Neural cell (in vitro differentiated cells): ENCODE measurements around the gene TCEA3. TPM values are rescaled to one million over a fixed set of nuclear protein-coding genes. Genes with fewer than 3 reads are reported as not detected.

Source experiments
- H2AFZ ChIP-seq: fragments of 200-600, 300-800 bp; sonication (generic), shearing (Covaris generic); 2 replicates; pipeline ENCODE4 v1.6.0; 2014; ENCODE audit warnings: low read depth, mild to moderate bottlenecking, antibody characterized with exemption, low read length, moderate library complexity
- H3F3A ChIP-seq: fragments of 200-600 bp; shearing (Covaris generic); 2 replicates; pipeline ENCODE4 v1.6.1; 2016; ENCODE audit warnings: mild to moderate bottlenecking, moderate library complexity, mixed read lengths, antibody characterized with exemption, low read length; ENCODE audit not compliant: insufficient read depth, poor library complexity, severe bottlenecking
- H3K27ac ChIP-seq: fragments of 200-600, 300-800 bp; sonication (generic), shearing (Covaris generic); 2 replicates; pipeline ENCODE4 v1.5.1; 2014; ENCODE audit warnings: mild to moderate bottlenecking, low read length, moderate library complexity
- H3K27me3 ChIP-seq: fragments of 300-800, 200-600 bp; sonication (generic), shearing (Covaris generic); 2 replicates; pipeline ENCODE4 v1.6.0; 2014; ENCODE audit warnings: mild to moderate bottlenecking, low read depth, low read length, moderate library complexity; ENCODE audit not compliant: insufficient read depth
- H3K36me3 ChIP-seq: fragments of 300-800, 200-600 bp; sonication (generic), shearing (Covaris generic); 2 replicates; pipeline ENCODE4 v1.5.1; 2014; ENCODE audit warnings: mild to moderate bottlenecking, antibody characterized with exemption, low read length, moderate library complexity; ENCODE audit not compliant: insufficient read depth
- H3K4me2 ChIP-seq: fragments of 300-800, 200-600 bp; sonication (generic), shearing (Covaris generic); 2 replicates; pipeline ENCODE4 v1.6.0; 2014; ENCODE audit warnings: mild to moderate bottlenecking, low read length
- H3K4me3 ChIP-seq: fragments of 300-800, 200-600 bp; sonication (generic), shearing (Covaris generic); 2 replicates; pipeline ENCODE4 v1.5.1; 2014; ENCODE audit warnings: mild to moderate bottlenecking, low read length, moderate library complexity
- H3K79me2 ChIP-seq: fragments of 200-600 bp; shearing (Covaris generic); replicated peaks from 2 replicates; pipeline ENCODE4 v1.6.0; 2014; ENCODE audit warnings: mild to moderate bottlenecking, low read length, moderate library complexity; ENCODE audit not compliant: insufficient read depth
- H3K9ac ChIP-seq: fragments of 300-800, 200-600 bp; sonication (generic), shearing (Covaris generic); 2 replicates; pipeline ENCODE4 v1.6.1; 2016; ENCODE audit warnings: mild to moderate bottlenecking, low read length, mixed read lengths
- H3K9me2 ChIP-seq: fragments of 200-600 bp; shearing (Covaris generic); 2 replicates; pipeline ENCODE4 v1.6.1; 2016; ENCODE audit warnings: mild to moderate bottlenecking, low read length, mixed read lengths; ENCODE audit not compliant: insufficient read depth
- H3K9me3 ChIP-seq: fragments of 200-600, 300-800 bp; sonication (generic), shearing (Covaris generic); 2 replicates; pipeline ENCODE4 v1.6.1; 2016; ENCODE audit warnings: mild to moderate bottlenecking, mixed run types, low read length, moderate library complexity, mixed read lengths
- H4K20me1 ChIP-seq: fragments of 200-600 bp; shearing (Covaris generic); 2 replicates; pipeline ENCODE4 v1.6.1; 2016; ENCODE audit warnings: mild to moderate bottlenecking, mixed run types; ENCODE audit not compliant: insufficient read depth
- EP300 ChIP-seq: fragments of 450-650 bp; conservative IDR thresholded peaks from 2 replicates; pipeline ENCODE4 v1.6.1; 2014; ENCODE audit warnings: antibody characterized with exemption, mild to moderate bottlenecking, moderate library complexity; ENCODE audit not compliant: poor library complexity, severe bottlenecking
- EZH2 ChIP-seq: fragments of 200-600, 300-800 bp; shearing (Covaris generic), sonication (generic); IDR thresholded peaks from 2 replicates; pipeline ENCODE4 v1.6.1; 2014; ENCODE audit warnings: antibody characterized with exemption, low read length, borderline replicate concordance, mild to moderate bottlenecking; ENCODE audit not compliant: insufficient read depth, poor library complexity, severe bottlenecking
- MXI1 ChIP-seq: fragments of 450-650 bp; conservative IDR thresholded peaks from 2 replicates; pipeline ENCODE4 v1.6.1; 2014; ENCODE audit warnings: antibody characterized with exemption, mild to moderate bottlenecking; ENCODE audit not compliant: poor library complexity, severe bottlenecking
- POLR2AphosphoS5 ChIP-seq: IDR thresholded peaks from 2 replicates; pipeline ENCODE4 v1.6.1; 2012
- RAD21 ChIP-seq: fragments of 450-650 bp; conservative IDR thresholded peaks from 2 replicates; pipeline ENCODE4 v1.6.1; 2014; ENCODE audit warnings: antibody characterized with exemption, mild to moderate bottlenecking, moderate library complexity
- SMC3 ChIP-seq: fragments of 450-650 bp; conservative IDR thresholded peaks from 2 replicates; pipeline ENCODE4 v1.6.1; 2014; ENCODE audit warnings: antibody characterized with exemption, mild to moderate bottlenecking, moderate library complexity; ENCODE audit not compliant: poor library complexity
- TAF1 ChIP-seq: IDR thresholded peaks from 2 replicates; pipeline ENCODE4 v1.6.1; 2012; ENCODE audit warnings: low read depth
- polyA plus RNA-seq: library from polyadenylated mRNA; depleted of rRNA; stranded (reverse); fragments of >200 nt; gene quantifications from 2 replicates; pipeline ENCODE4 v1.2.3, GENCODE V29; 2014
- TF ChIP-seq, protein P1 (sequence below): IDR thresholded peaks from 2 replicates; pipeline ENCODE4 v1.6.1; 2012; ENCODE audit warnings: borderline replicate concordance
- TF ChIP-seq, protein P2 (sequence below): fragments of 450-650 bp; IDR thresholded peaks from 2 replicates; pipeline ENCODE4 v1.5.1; 2014; ENCODE audit warnings: antibody characterized with exemption, mild to moderate bottlenecking, moderate library complexity; ENCODE audit not compliant: poor library complexity, severe bottlenecking

The TCEA3 gene
- polyA plus RNA-seq, 1 donor from 2014 or later: not detected

DNA sequence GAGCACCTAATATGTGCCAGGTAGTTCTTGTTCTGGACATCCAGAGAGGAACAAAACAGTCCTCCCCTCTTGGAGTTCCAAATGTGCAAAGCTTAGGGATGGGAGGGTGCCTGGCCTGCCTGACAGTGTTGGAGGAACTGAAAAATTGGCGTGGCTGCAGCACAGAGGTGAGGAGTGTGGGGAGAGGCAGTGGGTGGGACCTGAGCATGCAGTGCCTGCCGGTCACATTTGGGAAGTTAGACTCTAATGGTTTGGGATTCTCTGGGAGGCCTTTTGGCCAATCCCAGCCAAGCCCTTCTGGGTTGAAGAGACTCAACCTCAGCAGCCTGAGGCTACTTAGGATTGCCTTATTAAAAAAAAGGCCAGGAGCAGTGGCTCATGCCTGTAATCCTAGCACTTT lies 2.3 kb upstream of the TCEA3 start:
- no peaks in the 10 kb centered on the region for H4K20me1 ChIP-seq
- H3F3A ChIP-seq: no peaks in the 10 kb centered on the region
- H2AFZ ChIP-seq: no peak overlapping the region
- H3K9me3 ChIP-seq: no peaks in the 10 kb centered on the region
- no peak overlapping the region for H3K9ac ChIP-seq
- H3K4me3 ChIP-seq: no peak overlapping the region
- no peak for TF ChIP-seq POLR2AphosphoS5
- TF ChIP-seq SMC3: no peak
- H3K36me3 ChIP-seq: no peaks in the 10 kb centered on the region
- peaks cover 30% of the 10 kb centered on the region for H3K27me3 ChIP-seq
- no peak overlapping the region for H3K4me2 ChIP-seq
- H3K79me2 ChIP-seq: no peaks in the 10 kb centered on the region
- H3K9me2 ChIP-seq: no peaks in the 10 kb centered on the region
- no peak overlapping the region for H3K27ac ChIP-seq

DNA sequence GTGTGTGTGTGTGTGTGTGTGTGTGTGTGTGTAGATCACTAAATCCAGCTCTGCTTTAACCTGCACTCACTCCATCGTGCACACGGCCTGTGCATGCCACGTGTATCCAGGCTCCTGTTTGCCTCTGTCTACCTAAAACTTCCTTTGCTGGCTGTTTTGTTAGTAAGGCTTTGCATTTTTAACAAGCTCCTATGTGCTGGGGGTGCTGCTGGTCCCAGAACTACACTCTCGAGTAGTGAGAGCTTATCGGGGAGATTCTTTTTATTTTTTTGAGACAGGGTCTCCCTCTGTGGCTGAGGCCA lies 596 bp upstream of the TCEA3 start:
- Histone ChIP-seq H3K9me2 (no peaks in the 10 kb centered on the region), H3K9ac (no peak overlapping the region), H3K36me3 (no peaks in the 10 kb centered on the region), H3F3A (no peaks in the 10 kb centered on the region), H3K4me3 (no peak overlapping the region), H3K79me2 (no peaks in the 10 kb centered on the region), H3K27ac (no peak overlapping the region), H4K20me1 (no peaks in the 10 kb centered on the region), H3K4me2 (no peak overlapping the region), H3K27me3 (peaks cover 30% of the 10 kb centered on the region), H2AFZ (no peak overlapping the region), H3K9me3 (no peaks in the 10 kb centered on the region)
- TF ChIP-seq MXI1 (no peak), RAD21 (no peak), TAF1 (no peak), POLR2AphosphoS5 (no peak), SMC3 (no peak), EP300 (no peak), EZH2 (no peak)
- TF ChIP-seq, protein P1, sequence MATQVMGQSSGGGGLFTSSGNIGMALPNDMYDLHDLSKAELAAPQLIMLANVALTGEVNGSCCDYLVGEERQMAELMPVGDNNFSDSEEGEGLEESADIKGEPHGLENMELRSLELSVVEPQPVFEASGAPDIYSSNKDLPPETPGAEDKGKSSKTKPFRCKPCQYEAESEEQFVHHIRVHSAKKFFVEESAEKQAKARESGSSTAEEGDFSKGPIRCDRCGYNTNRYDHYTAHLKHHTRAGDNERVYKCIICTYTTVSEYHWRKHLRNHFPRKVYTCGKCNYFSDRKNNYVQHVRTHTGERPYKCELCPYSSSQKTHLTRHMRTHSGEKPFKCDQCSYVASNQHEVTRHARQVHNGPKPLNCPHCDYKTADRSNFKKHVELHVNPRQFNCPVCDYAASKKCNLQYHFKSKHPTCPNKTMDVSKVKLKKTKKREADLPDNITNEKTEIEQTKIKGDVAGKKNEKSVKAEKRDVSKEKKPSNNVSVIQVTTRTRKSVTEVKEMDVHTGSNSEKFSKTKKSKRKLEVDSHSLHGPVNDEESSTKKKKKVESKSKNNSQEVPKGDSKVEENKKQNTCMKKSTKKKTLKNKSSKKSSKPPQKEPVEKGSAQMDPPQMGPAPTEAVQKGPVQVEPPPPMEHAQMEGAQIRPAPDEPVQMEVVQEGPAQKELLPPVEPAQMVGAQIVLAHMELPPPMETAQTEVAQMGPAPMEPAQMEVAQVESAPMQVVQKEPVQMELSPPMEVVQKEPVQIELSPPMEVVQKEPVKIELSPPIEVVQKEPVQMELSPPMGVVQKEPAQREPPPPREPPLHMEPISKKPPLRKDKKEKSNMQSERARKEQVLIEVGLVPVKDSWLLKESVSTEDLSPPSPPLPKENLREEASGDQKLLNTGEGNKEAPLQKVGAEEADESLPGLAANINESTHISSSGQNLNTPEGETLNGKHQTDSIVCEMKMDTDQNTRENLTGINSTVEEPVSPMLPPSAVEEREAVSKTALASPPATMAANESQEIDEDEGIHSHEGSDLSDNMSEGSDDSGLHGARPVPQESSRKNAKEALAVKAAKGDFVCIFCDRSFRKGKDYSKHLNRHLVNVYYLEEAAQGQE: no peak
- TF ChIP-seq, protein P2, sequence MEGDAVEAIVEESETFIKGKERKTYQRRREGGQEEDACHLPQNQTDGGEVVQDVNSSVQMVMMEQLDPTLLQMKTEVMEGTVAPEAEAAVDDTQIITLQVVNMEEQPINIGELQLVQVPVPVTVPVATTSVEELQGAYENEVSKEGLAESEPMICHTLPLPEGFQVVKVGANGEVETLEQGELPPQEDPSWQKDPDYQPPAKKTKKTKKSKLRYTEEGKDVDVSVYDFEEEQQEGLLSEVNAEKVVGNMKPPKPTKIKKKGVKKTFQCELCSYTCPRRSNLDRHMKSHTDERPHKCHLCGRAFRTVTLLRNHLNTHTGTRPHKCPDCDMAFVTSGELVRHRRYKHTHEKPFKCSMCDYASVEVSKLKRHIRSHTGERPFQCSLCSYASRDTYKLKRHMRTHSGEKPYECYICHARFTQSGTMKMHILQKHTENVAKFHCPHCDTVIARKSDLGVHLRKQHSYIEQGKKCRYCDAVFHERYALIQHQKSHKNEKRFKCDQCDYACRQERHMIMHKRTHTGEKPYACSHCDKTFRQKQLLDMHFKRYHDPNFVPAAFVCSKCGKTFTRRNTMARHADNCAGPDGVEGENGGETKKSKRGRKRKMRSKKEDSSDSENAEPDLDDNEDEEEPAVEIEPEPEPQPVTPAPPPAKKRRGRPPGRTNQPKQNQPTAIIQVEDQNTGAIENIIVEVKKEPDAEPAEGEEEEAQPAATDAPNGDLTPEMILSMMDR: no peak
